ENCODE measurements around the gene PARP12. TPM values are rescaled to one million over a fixed set of nuclear protein-coding genes. Genes with fewer than 3 reads are reported as not detected.

Gene PARP12
- total RNA-seq, 1 donor from 2014 or later: 14.1 TPM

- Histone ChIP-seq H3K36me3 (ENCODE audit: control insufficient read depth in 3 of 3, insufficient read depth in 3 of 3, low read length in 3 of 3) (peaks cover 16 to 22% (median 17%) of the 10 kb centered on the region in 3 donors), H3K27me3 (ENCODE audit: control insufficient read depth in 3 of 3, insufficient read depth in 3 of 3, low read length in 3 of 3) (no peaks in the 10 kb centered on the region), H3K9ac (ENCODE audit: low read depth in 1 of 3, low read length in 3 of 3) (no peak overlapping the region), H3K27ac (ENCODE audit: low read depth, low read length) (no peak overlapping the region), H3K4me1 (ENCODE audit: control insufficient read depth in 3 of 3, insufficient read depth in 3 of 3, low read length in 3 of 3) (no peaks in the 10 kb centered on the region), H3K9me3 (ENCODE audit: control insufficient read depth in 3 of 3, low read length in 3 of 3) (no peaks in the 10 kb centered on the region), H3K4me3 (ENCODE audit: low read length in 3 of 3) (no peak overlapping the region)
Observed at GRCh38 chr7:140027858-140028257, 34.9 kb downstream of the PARP12 start.

GRCh38 chr7:140026935-140027334 is 35.8 kb downstream of the PARP12 start:
- peaks cover 16 to 25% (median 17%) of the 10 kb centered on the region in 3 donors for H3K36me3 ChIP-seq (ENCODE audit: control insufficient read depth in 3 of 3, insufficient read depth in 3 of 3, low read length in 3 of 3)

GRCh38 chr7:140025814-140026433 is 36.8 kb downstream of the PARP12 start:
- H3K9ac ChIP-seq (ENCODE audit: low read depth in 1 of 3, low read length in 3 of 3): no peak overlapping the region
- no peaks in the 10 kb centered on the region for H3K9me3 ChIP-seq (ENCODE audit: control insufficient read depth in 3 of 3, low read length in 3 of 3)
- no peak overlapping the region for H3K27ac ChIP-seq (ENCODE audit: low read depth, low read length)
- H3K4me3 ChIP-seq (ENCODE audit: low read length in 3 of 3): no peak overlapping the region
- H3K36me3 ChIP-seq (ENCODE audit: control insufficient read depth in 3 of 3, insufficient read depth in 3 of 3, low read length in 3 of 3): peaks cover 16 to 25% (median 17%) of the 10 kb centered on the region in 3 donors
- no peaks in the 10 kb centered on the region for H3K27me3 ChIP-seq (ENCODE audit: control insufficient read depth in 3 of 3, insufficient read depth in 3 of 3, low read length in 3 of 3)
- no peaks in the 10 kb centered on the region for H3K4me1 ChIP-seq (ENCODE audit: control insufficient read depth in 3 of 3, insufficient read depth in 3 of 3, low read length in 3 of 3)

More at GRCh38 chr7:140026935-140027334, 35.8 kb downstream of the PARP12 start:
- Histone ChIP-seq H3K27me3 (ENCODE audit: control insufficient read depth in 3 of 3, insufficient read depth in 3 of 3, low read length in 3 of 3) (no peaks in the 10 kb centered on the region), H3K27ac (ENCODE audit: low read depth, low read length) (no peak overlapping the region), H3K9ac (ENCODE audit: low read depth in 1 of 3, low read length in 3 of 3) (no peak overlapping the region), H3K4me1 (ENCODE audit: control insufficient read depth in 3 of 3, insufficient read depth in 3 of 3, low read length in 3 of 3) (no peaks in the 10 kb centered on the region), H3K4me3 (ENCODE audit: low read length in 3 of 3) (no peak overlapping the region), H3K9me3 (ENCODE audit: control insufficient read depth in 3 of 3, low read length in 3 of 3) (no peaks in the 10 kb centered on the region)

GRCh38 chr7:140025241-140025640 is 37.5 kb downstream of the PARP12 start:
- H3K4me3 ChIP-seq (ENCODE audit: low read length in 3 of 3): no peak overlapping the region
- no peak overlapping the region for H3K9ac ChIP-seq (ENCODE audit: low read depth in 1 of 3, low read length in 3 of 3)
- no peaks in the 10 kb centered on the region for H3K4me1 ChIP-seq (ENCODE audit: control insufficient read depth in 3 of 3, insufficient read depth in 3 of 3, low read length in 3 of 3)
- H3K27me3 ChIP-seq (ENCODE audit: control insufficient read depth in 3 of 3, insufficient read depth in 3 of 3, low read length in 3 of 3): no peaks in the 10 kb centered on the region
- H3K27ac ChIP-seq (ENCODE audit: low read depth, low read length): no peak overlapping the region
- no peaks in the 10 kb centered on the region for H3K9me3 ChIP-seq (ENCODE audit: control insufficient read depth in 3 of 3, low read length in 3 of 3)
- peaks cover 16 to 25% (median 17%) of the 10 kb centered on the region in 3 donors for H3K36me3 ChIP-seq (ENCODE audit: control insufficient read depth in 3 of 3, insufficient read depth in 3 of 3, low read length in 3 of 3)

GRCh38 chr7:140024585-140024984 is 38.2 kb downstream of the PARP12 start:
- H3K36me3 ChIP-seq (ENCODE audit: control insufficient read depth in 3 of 3, insufficient read depth in 3 of 3, low read length in 3 of 3): peaks cover 16 to 25% (median 17%) of the 10 kb centered on the region in 3 donors
- H3K4me3 ChIP-seq (ENCODE audit: low read length in 3 of 3): no peak overlapping the region
- no peaks in the 10 kb centered on the region for H3K9me3 ChIP-seq (ENCODE audit: control insufficient read depth in 3 of 3, low read length in 3 of 3)
- H3K27ac ChIP-seq (ENCODE audit: low read depth, low read length): no peak overlapping the region
- no peak overlapping the region for H3K9ac ChIP-seq (ENCODE audit: low read depth in 1 of 3, low read length in 3 of 3)
- H3K4me1 ChIP-seq (ENCODE audit: control insufficient read depth in 3 of 3, insufficient read depth in 3 of 3, low read length in 3 of 3): no peaks in the 10 kb centered on the region
- H3K27me3 ChIP-seq (ENCODE audit: control insufficient read depth in 3 of 3, insufficient read depth in 3 of 3, low read length in 3 of 3): no peaks in the 10 kb centered on the region

GRCh38 chr7:140023728-140024127 is 39.0 kb downstream of the PARP12 start:
- H3K9me3 ChIP-seq (ENCODE audit: control insufficient read depth in 3 of 3, low read length in 3 of 3): no peaks in the 10 kb centered on the region
- H3K4me1 ChIP-seq (ENCODE audit: control insufficient read depth in 3 of 3, insufficient read depth in 3 of 3, low read length in 3 of 3): no peaks in the 10 kb centered on the region
- H3K36me3 ChIP-seq (ENCODE audit: control insufficient read depth in 3 of 3, insufficient read depth in 3 of 3, low read length in 3 of 3): peaks cover 16 to 25% (median 17%) of the 10 kb centered on the region in 3 donors
- peaks cover 0 to 2% (median 0%) of the 10 kb centered on the region in 3 donors for H3K27me3 ChIP-seq (ENCODE audit: control insufficient read depth in 3 of 3, insufficient read depth in 3 of 3, low read length in 3 of 3)
- no peak overlapping the region for H3K4me3 ChIP-seq (ENCODE audit: low read length in 3 of 3)
- no peak overlapping the region for H3K9ac ChIP-seq (ENCODE audit: low read depth in 1 of 3, low read length in 3 of 3)
- H3K27ac ChIP-seq (ENCODE audit: low read depth, low read length): no peak overlapping the region

- Histone ChIP-seq H3K9me3 (ENCODE audit: control insufficient read depth in 3 of 3, low read length in 3 of 3) (no peaks in the 10 kb centered on the region), H3K4me1 (ENCODE audit: control insufficient read depth in 3 of 3, insufficient read depth in 3 of 3, low read length in 3 of 3) (no peaks in the 10 kb centered on the region), H3K9ac (ENCODE audit: low read depth in 1 of 3, low read length in 3 of 3) (no peak overlapping the region), H3K4me3 (ENCODE audit: low read length in 3 of 3) (no peak overlapping the region), H3K27me3 (ENCODE audit: control insufficient read depth in 3 of 3, insufficient read depth in 3 of 3, low read length in 3 of 3) (peaks cover 0 to 6% (median 0%) of the 10 kb centered on the region in 3 donors), H3K36me3 (ENCODE audit: control insufficient read depth in 3 of 3, insufficient read depth in 3 of 3, low read length in 3 of 3) (peaks cover 13 to 22% (median 16%) of the 10 kb centered on the region in 3 donors), H3K27ac (ENCODE audit: low read depth, low read length) (no peak overlapping the region)
Observed at GRCh38 chr7:140022582-140023211, 40.1 kb downstream of the PARP12 start.

GRCh38 chr7:140021603-140022002 is 41.1 kb downstream of the PARP12 start:
- Histone ChIP-seq H3K4me1 (ENCODE audit: control insufficient read depth in 3 of 3, insufficient read depth in 3 of 3, low read length in 3 of 3) (no peaks in the 10 kb centered on the region), H3K27me3 (ENCODE audit: control insufficient read depth in 3 of 3, insufficient read depth in 3 of 3, low read length in 3 of 3) (peaks cover 0 to 6% (median 0%) of the 10 kb centered on the region in 3 donors), H3K27ac (ENCODE audit: low read depth, low read length) (no peak overlapping the region), H3K9me3 (ENCODE audit: control insufficient read depth in 3 of 3, low read length in 3 of 3) (no peaks in the 10 kb centered on the region), H3K4me3 (ENCODE audit: low read length in 3 of 3) (no peak overlapping the region), H3K36me3 (ENCODE audit: control insufficient read depth in 3 of 3, insufficient read depth in 3 of 3, low read length in 3 of 3) (peaks cover 6 to 17% (median 16%) of the 10 kb centered on the region in 3 donors), H3K9ac (ENCODE audit: low read depth in 1 of 3, low read length in 3 of 3) (no peak overlapping the region)

- Histone ChIP-seq H3K36me3 (ENCODE audit: control insufficient read depth in 3 of 3, insufficient read depth in 3 of 3, low read length in 3 of 3) (peaks cover 2 to 6% (median 6%) of the 10 kb centered on the region in 3 donors), H3K27me3 (ENCODE audit: control insufficient read depth in 3 of 3, insufficient read depth in 3 of 3, low read length in 3 of 3) (peaks cover 0 to 6% (median 0%) of the 10 kb centered on the region in 3 donors), H3K27ac (ENCODE audit: low read depth, low read length) (no peak overlapping the region), H3K4me1 (ENCODE audit: control insufficient read depth in 3 of 3, insufficient read depth in 3 of 3, low read length in 3 of 3) (no peaks in the 10 kb centered on the region), H3K9ac (ENCODE audit: low read depth in 1 of 3, low read length in 3 of 3) (no peak overlapping the region), H3K9me3 (ENCODE audit: control insufficient read depth in 3 of 3, low read length in 3 of 3) (no peaks in the 10 kb centered on the region), H3K4me3 (ENCODE audit: low read length in 3 of 3) (no peak overlapping the region)
Observed at GRCh38 chr7:140019606-140020005, 43.1 kb downstream of the PARP12 start.

GRCh38 chr7:140019172-140019571 is 43.6 kb downstream of the PARP12 start:
- Histone ChIP-seq H3K9ac (ENCODE audit: low read depth in 1 of 3, low read length in 3 of 3) (no peak overlapping the region), H3K4me1 (ENCODE audit: control insufficient read depth in 3 of 3, insufficient read depth in 3 of 3, low read length in 3 of 3) (no peaks in the 10 kb centered on the region), H3K4me3 (ENCODE audit: low read length in 3 of 3) (no peak overlapping the region), H3K9me3 (ENCODE audit: control insufficient read depth in 3 of 3, low read length in 3 of 3) (no peaks in the 10 kb centered on the region), H3K27me3 (ENCODE audit: control insufficient read depth in 3 of 3, insufficient read depth in 3 of 3, low read length in 3 of 3) (peaks cover 0 to 6% (median 0%) of the 10 kb centered on the region in 3 donors), H3K36me3 (ENCODE audit: control insufficient read depth in 3 of 3, insufficient read depth in 3 of 3, low read length in 3 of 3) (peaks cover 0 to 6% (median 3%) of the 10 kb centered on the region in 3 donors), H3K27ac (ENCODE audit: low read depth, low read length) (no peak overlapping the region)
